ENCODE measurements around the gene SYAP1.
"Not testable (repeated sequence)": the region's sequence is repeated elsewhere in the genome, so short reads cannot be mapped to it uniquely, and the experiment has no call there.

Gene SYAP1

GRCh38 chrX:16779815-16780214, 60.4 kb downstream of the SYAP1 start:
- not testable (repeated sequence) for DNase-seq (ENCODE audit: low spot score)

- no peak for DNase-seq (ENCODE audit: low spot score)
These were observed 64.0 kb downstream of the SYAP1 start for GRCh38 chrX:16783452-16783851.

- DNase-seq (ENCODE audit: low spot score): not testable (repeated sequence)
These were observed 65.0 kb downstream of the SYAP1 start for GRCh38 chrX:16784440-16784839.

GRCh38 chrX:16785247-16786138, 66.1 kb downstream of the SYAP1 start:
- no peak for DNase-seq (ENCODE audit: low spot score)

- DNase-seq (ENCODE audit: low spot score): peak; percentile 100
These were observed 66.9 kb downstream of the SYAP1 start, which contains the start of gene TXLNG for GRCh38 chrX:16786139-16786790. Gene TXLNG, plus strand, starts transcription at chrX:16786466. Its CDS starts 22 bp downstream, at chrX:16786488.

- DNase-seq (ENCODE audit: low spot score): peak; percentile 22
These were observed 67.7 kb downstream of the SYAP1 start for GRCh38 chrX:16786791-16787735.

GRCh38 chrX:16788477-16788876, 69.1 kb downstream of the SYAP1 start:
- DNase-seq (ENCODE audit: low spot score): no peak

- no peak for DNase-seq (ENCODE audit: low spot score)
These were observed 76.9 kb downstream of the SYAP1 start for GRCh38 chrX:16796298-16796697.

GRCh38 chrX:16797358-16797757, 77.9 kb downstream of the SYAP1 start:
- no peak for DNase-seq (ENCODE audit: low spot score)

- DNase-seq (ENCODE audit: low spot score): no peak
These were observed 78.4 kb downstream of the SYAP1 start for GRCh38 chrX:16797841-16798240.

GRCh38 chrX:16804923-16805464, 85.6 kb downstream of the SYAP1 start:
- no peak for DNase-seq (ENCODE audit: low spot score)

GRCh38 chrX:16807548-16807947, 88.1 kb downstream of the SYAP1 start:
- DNase-seq (ENCODE audit: low spot score): peak; percentile 39

- DNase-seq (ENCODE audit: low spot score): no peak
These were observed 88.6 kb downstream of the SYAP1 start for GRCh38 chrX:16807976-16808542.

- DNase-seq (ENCODE audit: low spot score): no peak
These were observed 95.2 kb downstream of the SYAP1 start for GRCh38 chrX:16814597-16814996.

All from kidney tubule cell (primary cell).